Endothelial cell of umbilical vein (primary cell): ENCODE measurements around the gene TMEM135. TPM values are rescaled to one million over a fixed set of nuclear protein-coding genes. Genes with fewer than 3 reads are reported as not detected.

Source experiments
- BruUV-seq: library from RNA; stranded (reverse); fragments of 400-500 nt; replicated peaks from 2 replicates; lab custom pipeline; 2021; lab: Mats Ljungman, UMichigan
- CTCF ChIA-PET: fragments of 300-600, 350-600 bp; sonication (Branson Sonifier 250); formaldehyde crosslinking; loops from one replicate; lab custom pipeline; 2021; ENCODE audit warnings: antibody characterized with exemption, inconsistent platforms; lab: Charles Lee
- POLR2A ChIA-PET: fragments of 300-600, 350-600 bp; sonication (Branson Sonifier 250); formaldehyde crosslinking; loops from one replicate; lab custom pipeline; 2021; ENCODE audit warnings: antibody characterized with exemption, inconsistent platforms; lab: Charles Lee
- DNase-seq: peaks from one replicate; pipeline ENCODE4 v3.0.0-alpha.2; 2011; ENCODE audit warnings: low read depth, low spot score
- FAIRE-seq: peaks from 2 replicates; lab custom pipeline; 2011; peaks lifted over from hg19 to GRCh38; lab: Jason Lieb, UNC
- H2AFZ ChIP-seq: 2 replicates; pipeline ENCODE4 v1.6.0; 2012; ENCODE audit warnings: low read depth, low read length, control low read depth, inconsistent platforms
- H3K27ac ChIP-seq: 2 replicates; pipeline ENCODE4 v1.5.1; 2011; ENCODE audit warnings: low read depth, mild to moderate bottlenecking, control low read depth, low read length, moderate library complexity; ENCODE audit not compliant: insufficient read depth
- H3K27me3 ChIP-seq, 2 experiments: 2 replicates each; pipeline versions ENCODE4 v1.6.0 to v1.6.1; 2011; ENCODE audit warnings: low read length in 2 of 2, mixed read lengths in 1 of 2; ENCODE audit not compliant: control insufficient read depth in 2 of 2, insufficient read depth in 2 of 2
- H3K36me3 ChIP-seq, 2 experiments: 2 replicates in 1 of 2; 3 replicates in 1 of 2; pipeline ENCODE4 v1.5.1; 2011; ENCODE audit warnings: low read length in 2 of 2, mild to moderate bottlenecking in 1 of 2, moderate library complexity in 1 of 2; ENCODE audit not compliant: control insufficient read depth in 2 of 2, insufficient read depth in 2 of 2; ENCODE audit errors: extremely low read depth in 1 of 2
- H3K4me1 ChIP-seq: 3 replicates; pipeline ENCODE4 v1.5.1; 2011; ENCODE audit warnings: mild to moderate bottlenecking, low read length; ENCODE audit not compliant: control insufficient read depth, insufficient read depth; ENCODE audit errors: extremely low read depth
- H3K4me2 ChIP-seq: 2 replicates; pipeline ENCODE4 v1.6.1; 2011; ENCODE audit warnings: low read length, control low read depth, mixed read lengths; ENCODE audit not compliant: insufficient read depth
- H3K4me3 ChIP-seq, 3 experiments: fragments of 200-600 bp in 1 of 3; sonication (generic), shearing (Covaris generic) in 1 of 3; replicated peaks in 1 of 3; 2 replicates each; pipeline ENCODE4 v1.5.1; 2011 to 2016; ENCODE audit warnings: control low read depth in 3 of 3, low read length in 3 of 3, mild to moderate bottlenecking in 2 of 3, inconsistent platforms in 1 of 3, low read depth in 1 of 3, moderate library complexity in 1 of 3; ENCODE audit not compliant: insufficient read depth in 1 of 3
- H3K79me2 ChIP-seq: 2 replicates; pipeline ENCODE4 v1.6.0; 2012; ENCODE audit warnings: low read length, inconsistent platforms; ENCODE audit not compliant: control insufficient read depth, insufficient read depth
- H3K9ac ChIP-seq: replicated peaks from 2 replicates; pipeline ENCODE3; 2011; ENCODE audit warnings: low read length, control low read depth; ENCODE audit not compliant: insufficient read depth; ENCODE audit errors: extremely low read depth
- H3K9me1 ChIP-seq: replicated peaks from 3 replicates; pipeline ENCODE4 v1.6.0; 2011; ENCODE audit warnings: mild to moderate bottlenecking, low read length; ENCODE audit not compliant: control insufficient read depth, insufficient read depth; ENCODE audit errors: extremely low read depth
- H3K9me3 ChIP-seq: replicated peaks from 2 replicates; pipeline ENCODE4 v1.5.1; 2012; ENCODE audit warnings: low read length, inconsistent platforms; ENCODE audit not compliant: control insufficient read depth, insufficient read depth
- H4K20me1 ChIP-seq: replicated peaks from 2 replicates; pipeline ENCODE3; 2011; ENCODE audit warnings: mild to moderate bottlenecking, low read length; ENCODE audit not compliant: control insufficient read depth, insufficient read depth; ENCODE audit errors: extremely low read depth
- EZH2 ChIP-seq: IDR thresholded peaks from 2 replicates; pipeline ENCODE4 v1.6.1; 2012; ENCODE audit warnings: borderline replicate concordance, low read depth, mild to moderate bottlenecking, moderate library complexity, low read length, inconsistent platforms; ENCODE audit not compliant: severe bottlenecking
- FOS ChIP-seq: IDR thresholded peaks from 2 replicates; pipeline ENCODE4 v1.6.1; 2011; ENCODE audit warnings: mild to moderate bottlenecking, low read length, moderate library complexity, borderline replicate concordance; ENCODE audit not compliant: insufficient read depth
- GATA2 ChIP-seq: IDR thresholded peaks from 2 replicates; pipeline ENCODE4 v1.7.0; 2011; ENCODE audit warnings: low read depth, mild to moderate bottlenecking, moderate library complexity, mixed read lengths, low read length; ENCODE audit not compliant: insufficient read length, insufficient read depth
- JUN ChIP-seq: IDR thresholded peaks from 2 replicates; pipeline ENCODE4 v1.6.1; 2011; ENCODE audit warnings: borderline replicate concordance, low read depth; ENCODE audit not compliant: insufficient read length, insufficient read depth
- MYC ChIP-seq: IDR thresholded peaks from one replicate; pipeline ENCODE4 v1.6.1; 2011; ENCODE audit warnings: mild to moderate bottlenecking, low read depth, low read length
- POLR2A ChIP-seq: IDR thresholded peaks from 2 replicates; pipeline ENCODE4 v1.6.1; 2012; ENCODE audit warnings: low read depth, mild to moderate bottlenecking, control low read depth, low read length
- POLR2AphosphoS5 ChIP-seq: IDR thresholded peaks from 2 replicates; pipeline ENCODE4 v1.6.1; 2012; ENCODE audit warnings: low read depth, mild to moderate bottlenecking, control low read depth, low read length, moderate library complexity; ENCODE audit not compliant: insufficient read depth
- dilution Hi-C: fragments of 300-500 bp; cut with MboI; formaldehyde crosslinking; loops from one replicate; pipeline ENCODE4 v1.15.0; 2019; ENCODE audit warnings: low sequenced_read_pairs; ENCODE audit not compliant: extremely low pct_ligation_motif_present
- intact Hi-C: fragments of 100-400 bp; cut with micrococcal nuclease; formaldehyde crosslinking; loops from one replicate; pipeline ENCODE4 v1.10.0; 2022
- polyA plus RNA-seq, 4 experiments: library from polyadenylated mRNA; depleted of rRNA in 3 of 4; stranded (reverse) in 3 of 4; unstranded in 1 of 4; fragments of >200 nt; gene quantifications; 2 replicates each; pipeline versions ENCODE4 v1.2.1 to v1.2.3, GENCODE V29; 2011 to 2012; ENCODE audit warnings: missing spikeins in 1 of 4
- total RNA-seq: library from RNA; stranded (reverse); gene quantifications from 2 replicates; pipeline ENCODE4 v1.2.3, GENCODE V29; 2021
- TF ChIP-seq, protein P1 (sequence below): IDR thresholded peaks from 2 replicates; pipeline ENCODE4 v1.6.1; 2011; ENCODE audit not compliant: insufficient read depth, insufficient read length
- TF ChIP-seq, protein P2 (sequence below), 2 donors: IDR thresholded peaks; 1 replicate in 1 of 2; 2 replicates in 1 of 2; pipeline ENCODE4 v1.5.1; 2011; ENCODE audit warnings: low read length in 2 of 2, mild to moderate bottlenecking in 2 of 2, moderate library complexity in 2 of 2, control low read depth in 1 of 2, inconsistent platforms in 1 of 2, low read depth in 1 of 2; ENCODE audit not compliant: insufficient read depth in 1 of 2; ENCODE audit errors: extremely low read depth in 1 of 2

Gene TMEM135
- total and polyA plus RNA-seq, 2 donors (not counting 3 experiments of a cell fraction or from before 2014, with no cell fraction given), result 12.3 to 33.2 TPM

DNA sequence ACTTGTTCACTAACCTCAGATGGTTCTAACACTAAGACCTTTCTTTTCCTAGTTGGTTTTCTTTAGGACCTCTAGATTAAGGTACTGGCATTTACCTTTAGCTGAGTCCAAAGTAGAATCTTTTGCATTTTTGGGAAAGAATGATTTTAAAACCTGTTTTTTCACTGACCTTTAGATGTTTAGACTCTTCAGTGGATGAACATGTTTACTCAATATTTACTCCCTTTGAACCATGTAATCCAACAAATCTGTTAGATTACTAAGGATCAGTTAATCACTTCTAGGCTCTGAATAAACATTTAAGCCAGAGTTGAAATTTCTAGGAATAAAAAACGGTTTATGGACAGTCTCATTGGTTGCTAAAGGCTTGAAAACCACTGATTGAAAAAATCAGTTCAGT, 6.2 kb downstream of the TMEM135 start:
- FAIRE-seq (no peak), DNase-seq (no peak)
- H3K27ac ChIP-seq, result no peak overlapping the region
- H2AFZ ChIP-seq, result no peak overlapping the region
- no peaks in the 10 kb centered on the region for H4K20me1 ChIP-seq
- dilution Hi-C loops, result no loop called here
- peaks cover 8% of the 10 kb centered on the region for H3K4me1 ChIP-seq
- ChIA-PET CTCF (no interaction called here), POLR2A (no interaction called here)
- no peaks in the 10 kb centered on the region for H3K9me1 ChIP-seq
- no peaks in the 10 kb centered on the region for H3K9me3 ChIP-seq
- intact Hi-C loops, result no loop called here
- no TSS peak for BruUV-seq
- no peak overlapping the region for H3K4me3 ChIP-seq
- no peaks in the 10 kb centered on the region for H3K27me3 ChIP-seq
- H3K4me2 ChIP-seq, result no peak overlapping the region
- H3K79me2 ChIP-seq, result peaks cover 24% of the 10 kb centered on the region
- H3K9ac ChIP-seq, result no peak overlapping the region
- no peaks in the 10 kb centered on the region for H3K36me3 ChIP-seq
- no peak for TF ChIP-seq EZH2

DNA sequence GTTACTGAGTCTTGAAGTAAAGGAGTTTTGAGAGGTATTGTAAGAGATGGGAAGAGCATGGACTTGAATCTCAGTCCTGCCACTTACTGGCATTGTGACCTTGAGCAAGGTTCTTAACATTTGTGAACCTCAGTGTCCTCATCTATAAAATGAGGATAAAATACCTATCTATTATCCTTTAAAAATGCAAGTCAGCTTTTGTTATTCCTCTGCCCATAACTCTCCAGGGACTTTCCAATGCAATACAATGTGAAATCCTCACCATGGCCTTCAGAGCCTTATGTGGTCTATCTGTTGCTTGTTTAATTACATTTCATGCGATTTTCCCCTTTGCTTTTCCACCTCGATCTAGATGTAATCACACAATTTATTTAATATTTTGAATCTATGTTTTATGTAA, 9.1 kb downstream of the TMEM135 start:
- no peaks in the 10 kb centered on the region for H3K4me1 ChIP-seq
- no peaks in the 10 kb centered on the region for H3K9me3 ChIP-seq
- H3K27me3 ChIP-seq, result no peaks in the 10 kb centered on the region
- H3K9me1 ChIP-seq, result no peaks in the 10 kb centered on the region
- no peak for TF ChIP-seq EZH2
- no peak for TF ChIP-seq GATA2
- no peak for TF ChIP-seq POLR2A
- no peak for TF ChIP-seq MYC
- TF ChIP-seq, protein P1, sequence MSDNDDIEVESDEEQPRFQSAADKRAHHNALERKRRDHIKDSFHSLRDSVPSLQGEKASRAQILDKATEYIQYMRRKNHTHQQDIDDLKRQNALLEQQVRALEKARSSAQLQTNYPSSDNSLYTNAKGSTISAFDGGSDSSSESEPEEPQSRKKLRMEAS, result no peak
- no peak for TF ChIP-seq POLR2AphosphoS5
- TF ChIP-seq, protein P2, sequence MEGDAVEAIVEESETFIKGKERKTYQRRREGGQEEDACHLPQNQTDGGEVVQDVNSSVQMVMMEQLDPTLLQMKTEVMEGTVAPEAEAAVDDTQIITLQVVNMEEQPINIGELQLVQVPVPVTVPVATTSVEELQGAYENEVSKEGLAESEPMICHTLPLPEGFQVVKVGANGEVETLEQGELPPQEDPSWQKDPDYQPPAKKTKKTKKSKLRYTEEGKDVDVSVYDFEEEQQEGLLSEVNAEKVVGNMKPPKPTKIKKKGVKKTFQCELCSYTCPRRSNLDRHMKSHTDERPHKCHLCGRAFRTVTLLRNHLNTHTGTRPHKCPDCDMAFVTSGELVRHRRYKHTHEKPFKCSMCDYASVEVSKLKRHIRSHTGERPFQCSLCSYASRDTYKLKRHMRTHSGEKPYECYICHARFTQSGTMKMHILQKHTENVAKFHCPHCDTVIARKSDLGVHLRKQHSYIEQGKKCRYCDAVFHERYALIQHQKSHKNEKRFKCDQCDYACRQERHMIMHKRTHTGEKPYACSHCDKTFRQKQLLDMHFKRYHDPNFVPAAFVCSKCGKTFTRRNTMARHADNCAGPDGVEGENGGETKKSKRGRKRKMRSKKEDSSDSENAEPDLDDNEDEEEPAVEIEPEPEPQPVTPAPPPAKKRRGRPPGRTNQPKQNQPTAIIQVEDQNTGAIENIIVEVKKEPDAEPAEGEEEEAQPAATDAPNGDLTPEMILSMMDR (IDR thresholded peaks at IDR 0.05; ENCODE audit: extremely low read depth in 1 of 2, insufficient read depth in 1 of 2, low read depth in 1 of 2, low read length in 2 of 2), result no peak
- TF ChIP-seq JUN, result no peak
- no peak for TF ChIP-seq FOS
- no peak for FAIRE-seq
- no peaks in the 10 kb centered on the region for H3K36me3 ChIP-seq
- no peak for DNase-seq
- no peaks in the 10 kb centered on the region for H4K20me1 ChIP-seq
- intact Hi-C loops, result no loop called here
- no peak overlapping the region for H3K4me2 ChIP-seq
- H3K79me2 ChIP-seq, result peaks cover 5% of the 10 kb centered on the region
- no peak overlapping the region for H3K4me3 ChIP-seq
- ChIA-PET POLR2A (no interaction called here), CTCF (no interaction called here)
- no peak overlapping the region for H3K27ac ChIP-seq
- H2AFZ ChIP-seq, result no peak overlapping the region
- H3K9ac ChIP-seq, result no peak overlapping the region
- dilution Hi-C loops, result no loop called here
- no TSS peak for BruUV-seq
